KOPT-K1 (cell line): ENCODE results near the gene RASAL1.
"Not testable (repeated sequence)": the region's sequence is repeated elsewhere in the genome, so short reads cannot be mapped to it uniquely, and the experiment has no call there.

Source experiments
- H3K27ac ChIP-seq: fragments of 200-600 bp; sonication (generic); 2 replicates; pipeline ENCODE4 v1.5.1; 2016; ENCODE audit warnings: antibody characterized with exemption, mild to moderate bottlenecking, low read depth, low read length; ENCODE audit not compliant: poor library complexity, severe bottlenecking
- H3K36me3 ChIP-seq: fragments of 200-600 bp; sonication (generic); 2 replicates; pipeline ENCODE4 v1.5.1; 2017; ENCODE audit warnings: antibody characterized with exemption, mild to moderate bottlenecking, low read length, moderate library complexity; ENCODE audit not compliant: insufficient read depth
- H3K9me3 ChIP-seq: fragments of 200-600 bp; sonication (generic); 2 replicates; pipeline ENCODE4 v1.5.1; 2017; ENCODE audit warnings: antibody characterized with exemption, low read length, mild to moderate bottlenecking; ENCODE audit not compliant: insufficient read depth, poor library complexity, severe bottlenecking

RASAL1 gene

DNA sequence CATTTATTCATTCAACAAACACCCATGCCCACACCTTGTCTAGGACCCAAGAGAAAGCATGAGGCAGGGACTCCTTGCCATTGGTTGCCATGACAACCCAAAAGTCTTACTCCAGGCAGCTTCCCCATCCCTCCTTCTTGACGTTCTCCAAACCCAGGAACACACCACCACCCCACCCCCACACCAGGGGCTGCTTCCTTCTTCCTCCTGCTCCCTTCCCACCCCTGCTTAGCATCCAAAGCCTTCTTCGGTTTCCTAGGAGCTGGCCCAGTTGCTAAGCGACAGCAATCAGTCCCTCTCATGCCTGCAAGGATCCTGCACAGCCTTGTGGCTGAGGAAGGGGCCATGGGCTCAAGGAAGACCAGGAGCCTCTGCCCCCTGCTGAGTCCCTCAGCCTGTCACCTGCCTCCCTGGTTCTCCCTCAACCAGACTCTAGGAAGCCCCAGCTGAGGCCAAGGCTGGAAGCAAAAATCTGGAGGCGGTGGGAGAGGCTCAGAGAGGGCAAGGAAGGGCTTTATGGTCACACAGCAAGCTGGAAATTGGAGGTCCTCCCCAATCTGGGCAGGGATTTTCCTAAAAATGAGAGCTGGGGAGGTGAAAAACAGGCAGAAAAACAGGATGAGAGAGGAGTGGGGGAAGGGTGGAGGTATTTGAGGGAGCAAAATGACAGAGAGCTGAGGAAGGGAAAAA, 15.4 kb downstream of the RASAL1 start:
- H3K36me3 ChIP-seq: peaks cover 92% of the 10 kb centered on the region
- no peak overlapping the region for H3K27ac ChIP-seq

DNA sequence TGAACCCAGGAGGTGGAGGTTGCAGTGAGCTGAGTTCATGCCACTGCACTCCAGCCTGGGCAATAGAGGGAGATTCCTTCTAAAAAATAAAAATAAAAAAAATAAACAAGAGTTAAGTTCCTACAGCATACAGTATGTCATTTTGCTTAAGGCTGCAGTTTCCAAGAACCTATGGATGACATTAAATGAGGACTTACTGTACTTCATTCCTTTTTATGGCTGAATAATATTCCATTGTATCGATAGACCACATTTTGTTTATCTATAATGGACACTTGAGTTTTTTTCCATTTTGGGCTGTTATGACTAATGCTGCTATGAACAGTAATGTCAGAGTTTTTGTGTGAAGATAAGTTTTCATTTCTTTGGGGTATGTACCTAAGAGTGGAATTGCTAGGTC, 17.4 kb downstream of the RASAL1 start:
- no peak overlapping the region for H3K27ac ChIP-seq
- peaks cover 4% of the 10 kb centered on the region for H3K9me3 ChIP-seq
- peaks cover 92% of the 10 kb centered on the region for H3K36me3 ChIP-seq

More for the DNA sequence above, 15.4 kb downstream of the RASAL1 start:
- H3K9me3 ChIP-seq: peaks cover 13% of the 10 kb centered on the region

DNA sequence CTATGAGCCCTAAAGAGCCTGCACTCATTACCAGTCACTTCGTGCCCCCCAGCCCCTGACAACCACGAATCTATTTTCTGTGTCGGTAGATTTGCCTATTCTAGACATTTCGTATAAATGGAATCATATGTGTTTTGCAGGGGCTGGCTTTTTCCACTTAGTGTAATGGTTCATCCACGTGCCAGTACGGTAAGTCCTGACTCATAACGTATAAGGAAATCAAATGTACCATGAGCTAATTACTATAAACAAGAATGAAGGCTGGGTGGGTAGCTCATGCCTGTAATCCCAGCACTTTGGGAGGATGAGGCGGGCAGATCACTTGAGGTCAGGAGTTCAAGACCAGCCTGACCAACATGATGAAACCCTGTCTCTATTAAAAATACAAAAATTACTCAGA, 17.9 kb downstream of the RASAL1 start:
- not testable (repeated sequence) for H3K9me3 ChIP-seq, H3K27ac ChIP-seq
- H3K36me3 ChIP-seq: peaks cover 92% of the 10 kb centered on the region

DNA sequence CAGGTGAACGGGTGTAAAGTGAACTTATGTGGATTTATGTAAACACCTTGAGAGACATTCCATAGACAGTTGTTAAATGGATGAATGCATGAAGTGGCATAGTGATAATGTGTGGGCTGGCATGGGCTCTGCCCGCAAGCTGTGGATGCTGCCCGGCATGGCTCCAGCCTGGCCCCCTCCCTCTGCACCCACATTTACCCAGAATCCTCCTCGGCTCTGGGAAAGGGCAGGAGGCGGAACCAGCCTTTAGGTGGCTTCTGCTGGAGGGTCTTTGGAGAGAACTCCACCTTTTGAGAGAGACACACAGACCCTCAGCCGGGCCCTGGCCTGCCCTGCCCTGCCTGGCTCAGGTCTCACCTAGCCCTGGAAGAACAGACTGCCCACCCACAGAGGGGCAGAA, 18.7 kb downstream of the RASAL1 start:
- Histone ChIP-seq H3K27ac (no peak overlapping the region), H3K36me3 (peaks cover 93% of the 10 kb centered on the region)

DNA sequence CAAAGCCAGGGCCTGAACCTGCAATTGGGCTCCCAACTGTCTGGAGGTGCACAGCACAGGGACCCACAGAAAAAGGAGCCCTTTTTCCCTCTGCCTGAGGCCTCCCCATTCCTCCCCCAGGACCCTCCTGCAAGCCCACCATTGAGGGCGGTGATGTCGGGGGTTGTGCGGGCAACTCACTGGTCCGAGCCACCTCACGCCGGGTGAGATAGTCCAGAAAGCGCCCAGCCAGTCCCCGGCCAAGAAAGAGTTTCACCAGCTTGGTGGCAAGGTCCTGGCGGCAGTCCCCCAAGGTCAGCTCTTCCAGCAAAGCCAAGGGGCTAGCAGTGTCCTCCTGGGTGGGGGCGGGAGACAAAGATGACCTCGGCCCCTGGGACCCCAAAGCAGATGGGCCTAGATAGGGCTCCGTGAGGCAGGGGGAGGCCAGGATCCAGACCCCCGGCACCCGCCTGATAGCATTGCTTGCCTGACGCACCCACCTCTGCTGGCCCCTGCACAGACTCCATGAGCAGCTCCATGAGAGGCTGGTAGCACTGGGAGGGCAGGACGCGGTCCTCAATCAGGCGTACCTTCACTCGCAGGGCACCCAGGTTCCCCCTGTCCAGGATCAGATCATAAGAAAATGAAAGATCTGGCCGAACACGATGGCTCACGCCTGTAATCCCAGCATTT, 20.0 kb downstream of the RASAL1 start:
- H3K27ac ChIP-seq: no peak overlapping the region
- H3K9me3 ChIP-seq: no peaks in the 10 kb centered on the region
- H3K36me3 ChIP-seq: peaks cover 97% of the 10 kb centered on the region

More for the DNA sequence above, 18.7 kb downstream of the RASAL1 start:
- H3K9me3 ChIP-seq: no peaks in the 10 kb centered on the region

DNA sequence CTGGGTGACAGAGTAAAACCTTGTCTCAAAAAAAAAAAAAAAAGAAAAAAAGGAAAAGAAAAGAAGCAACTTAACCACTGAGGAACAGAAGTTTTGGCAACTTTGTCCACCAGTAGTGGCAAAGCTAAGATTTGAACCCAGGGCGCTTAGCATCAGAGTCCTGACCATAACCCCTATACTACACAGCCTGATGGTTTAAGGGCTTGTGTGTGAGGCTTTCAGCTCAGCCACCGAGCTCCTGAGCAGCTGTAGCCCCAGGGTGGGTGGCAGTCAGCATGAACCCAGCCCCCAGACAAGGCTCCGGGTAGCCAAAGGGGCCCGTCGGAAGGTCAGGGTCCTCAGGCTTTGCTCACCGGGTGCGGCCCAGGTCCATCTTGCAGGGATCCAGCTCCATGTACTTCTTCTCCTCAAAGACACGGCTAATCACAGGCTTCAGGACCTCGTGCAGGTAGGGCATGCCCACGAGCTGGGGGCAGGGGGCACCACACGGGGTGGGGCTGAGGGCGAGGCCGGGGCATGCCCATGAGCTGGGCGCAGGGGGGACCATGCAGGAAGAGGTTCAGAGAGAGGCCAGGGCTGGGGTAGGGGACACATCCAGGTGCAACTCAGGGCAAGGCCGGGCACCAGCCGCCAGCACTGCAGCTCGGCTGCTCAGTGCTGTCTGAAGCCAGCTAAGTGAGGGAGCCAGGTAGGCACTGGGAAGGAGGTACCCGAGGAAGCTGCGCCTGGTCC, 20.9 kb downstream of the RASAL1 start:
- Histone ChIP-seq H3K36me3 (peaks cover 98% of the 10 kb centered on the region), H3K27ac (no peak overlapping the region), H3K9me3 (no peaks in the 10 kb centered on the region)

DNA sequence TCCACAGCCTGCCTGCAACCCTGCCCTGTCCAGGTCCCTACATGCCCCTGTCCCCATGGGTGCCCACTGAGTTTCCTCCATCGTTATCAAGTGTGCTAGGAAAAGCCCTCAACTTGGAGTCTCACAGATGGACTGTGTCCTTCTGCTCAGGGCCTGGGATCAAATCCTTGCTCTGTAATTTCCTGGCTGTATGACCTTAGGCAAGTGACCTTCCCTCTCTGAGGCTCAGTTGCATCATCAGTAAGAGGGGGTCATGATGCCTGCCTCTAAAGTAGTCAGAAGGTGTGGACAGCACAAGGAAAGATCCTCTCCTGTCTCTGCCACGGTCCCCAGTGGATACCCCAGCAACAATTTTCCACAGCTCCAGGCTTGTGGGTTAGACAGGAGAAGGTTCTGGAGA, 22.2 kb downstream of the RASAL1 start:
- Histone ChIP-seq H3K27ac (no peak overlapping the region), H3K9me3 (no peaks in the 10 kb centered on the region), H3K36me3 (peaks cover 96% of the 10 kb centered on the region)

DNA sequence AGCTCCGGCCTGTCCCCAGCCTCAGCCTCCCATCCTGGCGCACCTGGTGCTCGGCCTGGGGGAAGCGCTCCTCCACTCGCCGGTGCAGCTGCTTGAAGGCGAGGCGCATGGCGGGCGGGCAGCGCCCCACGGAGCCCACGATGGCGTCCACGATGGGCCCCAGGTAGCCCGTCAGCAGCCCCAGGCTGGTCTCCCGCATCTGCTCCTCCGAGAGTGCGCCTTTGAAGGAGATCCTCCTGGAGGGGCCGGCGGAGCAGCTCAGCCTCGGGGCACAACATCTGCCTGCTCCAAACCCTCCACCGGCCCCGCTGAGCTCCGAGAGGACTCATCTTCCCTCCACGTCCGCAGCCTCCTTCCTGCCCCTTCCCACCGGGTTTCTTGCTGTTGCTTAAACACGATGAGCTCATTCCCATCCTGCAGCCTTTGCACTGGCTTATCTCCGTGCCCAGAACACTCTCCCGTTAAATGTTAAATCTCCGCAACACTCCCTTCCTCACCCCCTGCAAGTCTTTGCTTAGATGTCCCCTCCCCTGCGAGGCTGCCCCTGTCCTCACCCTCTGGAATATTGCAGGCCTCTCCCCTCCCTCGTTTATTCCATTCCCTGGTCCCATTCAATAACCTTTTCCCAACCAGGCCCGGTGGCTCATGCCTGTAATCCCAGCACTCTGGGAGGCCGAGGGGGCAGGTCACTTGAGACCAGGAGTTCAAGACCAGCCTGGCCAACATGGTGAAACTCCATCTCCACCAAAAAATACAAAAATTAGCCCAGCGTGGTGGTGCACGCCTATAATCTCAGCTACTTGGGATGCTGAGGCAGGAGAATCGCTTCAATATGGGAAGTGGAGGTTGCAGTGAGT, 23.3 kb downstream of the RASAL1 start:
- no peak overlapping the region for H3K27ac ChIP-seq
- no peaks in the 10 kb centered on the region for H3K9me3 ChIP-seq
- peaks cover 97% of the 10 kb centered on the region for H3K36me3 ChIP-seq

DNA sequence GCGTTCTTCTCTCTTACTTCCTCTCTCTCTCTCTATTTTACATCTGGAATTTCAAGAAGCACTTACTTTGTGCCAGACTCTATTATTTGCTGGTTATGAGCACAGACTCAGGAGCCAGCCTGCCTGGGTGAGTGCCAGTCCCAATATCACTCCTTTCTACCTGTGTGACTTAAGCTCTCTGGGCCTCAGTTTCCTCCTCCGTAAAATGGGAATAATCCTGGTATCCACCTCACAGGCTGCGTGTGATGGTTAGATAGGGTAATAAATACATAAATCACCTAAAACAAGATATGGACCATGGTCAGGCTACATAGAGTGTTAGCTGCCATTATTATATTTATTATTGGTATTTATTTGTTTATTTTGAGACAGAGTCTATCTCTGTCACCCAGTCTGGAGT, 24.3 kb downstream of the RASAL1 start:
- H3K9me3 ChIP-seq: no peaks in the 10 kb centered on the region
- peaks cover 97% of the 10 kb centered on the region for H3K36me3 ChIP-seq
- no peak overlapping the region for H3K27ac ChIP-seq

DNA sequence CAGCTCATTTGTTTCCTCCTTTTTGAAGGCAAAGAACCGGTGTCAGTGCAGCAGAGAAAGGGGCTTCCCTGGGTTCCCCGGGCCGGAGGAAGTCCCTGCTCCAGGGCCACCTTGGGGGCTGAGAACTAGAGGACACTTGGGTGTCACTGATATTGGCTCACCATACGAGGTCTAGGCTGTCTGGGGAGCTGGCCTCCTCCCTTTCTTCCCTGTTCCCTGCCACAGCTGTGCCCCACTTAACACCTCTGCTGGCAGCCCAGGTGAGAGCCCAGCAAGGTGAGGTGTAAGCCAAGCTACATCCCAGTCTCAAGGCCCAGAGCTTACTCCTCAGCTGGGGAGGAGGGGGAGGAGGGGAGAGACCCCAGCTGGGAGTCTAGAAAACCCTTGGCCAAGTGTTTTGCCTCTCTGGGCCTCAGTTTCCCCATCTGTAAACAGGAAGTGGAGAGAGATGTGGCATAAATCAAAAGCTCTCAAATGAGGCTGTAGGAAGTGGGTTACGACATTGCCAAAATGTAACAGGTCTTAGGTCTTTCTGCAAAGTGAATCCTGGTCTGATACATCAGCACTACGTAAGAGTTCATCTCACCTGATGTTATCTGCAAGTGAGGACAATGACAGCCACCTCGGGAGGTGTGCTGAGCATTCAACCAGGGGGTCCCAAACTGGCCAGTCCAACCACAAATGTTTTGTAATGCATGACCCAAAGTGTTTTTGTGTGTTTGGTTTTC, 25.5 kb downstream of the RASAL1 start:
- Histone ChIP-seq H3K36me3 (peaks cover 98% of the 10 kb centered on the region), H3K27ac (no peak overlapping the region), H3K9me3 (no peaks in the 10 kb centered on the region)

DNA sequence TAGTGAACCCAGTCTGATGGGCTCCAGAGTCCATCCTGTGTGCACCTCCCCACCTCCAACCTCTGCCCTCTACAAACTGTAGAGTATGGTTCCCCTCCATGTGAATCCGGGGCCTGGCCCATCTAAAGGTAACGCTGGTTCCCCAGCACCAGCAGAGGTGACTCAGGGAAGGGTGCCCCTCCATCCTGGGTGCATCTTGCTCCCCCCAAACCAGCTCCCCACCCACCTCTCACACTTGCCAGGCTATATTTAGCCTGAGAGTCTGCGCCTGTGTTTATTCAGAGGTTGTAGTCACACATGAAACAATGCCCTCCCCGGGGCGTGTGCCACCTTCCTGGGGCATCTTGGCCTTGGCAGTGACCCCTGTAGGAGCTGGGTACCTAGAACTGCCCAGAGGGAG, 26.2 kb downstream of the RASAL1 start:
- no peak overlapping the region for H3K27ac ChIP-seq
- peaks cover 97% of the 10 kb centered on the region for H3K36me3 ChIP-seq
- no peaks in the 10 kb centered on the region for H3K9me3 ChIP-seq

DNA sequence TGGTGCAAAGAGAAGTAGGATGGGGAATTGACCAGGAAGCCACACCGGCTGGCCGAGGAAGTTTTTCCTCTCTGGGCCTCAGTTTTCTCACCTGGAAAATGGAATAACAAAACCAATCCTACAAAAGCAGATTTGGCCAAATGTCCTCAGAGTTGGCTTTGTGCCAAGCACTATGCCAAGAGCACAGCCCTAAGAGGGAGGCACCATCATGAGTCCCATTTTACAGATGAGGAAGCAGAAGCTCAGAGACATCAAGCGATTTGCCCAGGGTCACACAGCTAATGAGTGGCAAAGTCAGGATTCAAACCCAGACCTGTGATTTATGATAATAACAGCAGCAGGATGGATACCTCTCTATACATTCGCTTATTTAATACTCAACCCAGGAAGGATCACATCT, 27.3 kb downstream of the RASAL1 start:
- H3K27ac ChIP-seq: no peak overlapping the region
- H3K9me3 ChIP-seq: no peaks in the 10 kb centered on the region
- peaks cover 95% of the 10 kb centered on the region for H3K36me3 ChIP-seq

DNA sequence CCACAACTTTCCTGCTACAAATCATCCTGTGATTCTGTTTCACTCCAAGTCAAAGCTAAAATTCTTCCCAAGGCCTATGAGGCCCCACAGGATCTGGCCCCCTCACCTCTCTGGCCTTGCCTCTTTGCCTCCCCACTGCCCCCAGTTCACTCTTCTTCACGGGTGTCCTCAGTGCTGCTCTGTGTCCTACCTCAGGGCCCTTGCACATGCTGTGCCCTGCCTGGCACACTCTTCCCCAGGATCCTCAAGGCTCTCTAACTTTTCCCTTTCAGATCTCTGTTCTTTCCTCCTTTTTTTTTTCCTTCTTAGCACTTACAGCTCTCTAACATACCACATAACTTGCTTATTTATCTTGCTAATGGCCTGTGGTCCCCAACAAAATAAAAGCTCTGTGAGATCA, 29.2 kb downstream of the RASAL1 start:
- Histone ChIP-seq H3K9me3 (no peaks in the 10 kb centered on the region), H3K36me3 (peaks cover 81% of the 10 kb centered on the region), H3K27ac (no peak overlapping the region)

DNA sequence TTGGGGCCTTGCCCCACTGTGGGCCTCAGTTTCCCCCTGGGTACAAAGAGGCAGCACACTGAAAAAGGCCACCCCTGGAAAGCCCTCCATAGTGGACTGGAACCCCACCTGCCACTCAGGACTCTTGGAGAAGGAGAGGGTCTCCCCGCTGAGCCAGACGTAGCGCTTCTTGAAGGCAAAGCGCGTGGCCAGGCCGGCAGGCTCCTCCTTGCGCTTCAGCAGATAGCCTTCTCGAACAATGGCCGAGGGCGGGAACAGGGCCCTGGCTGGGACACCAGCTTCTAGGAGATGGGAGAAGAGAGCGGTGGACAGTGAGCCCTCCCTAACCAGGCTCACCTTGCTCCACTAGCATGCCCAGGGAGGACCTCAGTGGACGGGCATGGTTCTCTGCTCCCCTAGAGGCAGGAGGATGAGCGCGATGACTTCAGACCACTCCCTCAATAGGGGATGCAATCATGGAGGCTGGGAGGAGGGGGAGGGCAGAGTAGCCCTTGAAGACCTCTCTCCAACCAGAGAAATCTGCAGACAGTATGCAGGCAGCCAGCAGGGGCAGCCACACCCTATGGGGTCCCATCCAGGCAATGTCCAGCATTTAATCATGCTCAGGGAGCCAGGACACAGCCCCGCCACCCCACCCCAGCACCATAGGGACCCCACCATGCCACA, 29.8 kb downstream of the RASAL1 start:
- H3K27ac ChIP-seq: no peak overlapping the region
- peaks cover 79% of the 10 kb centered on the region for H3K36me3 ChIP-seq

More for the DNA sequence above, 29.8 kb downstream of the RASAL1 start:
- no peaks in the 10 kb centered on the region for H3K9me3 ChIP-seq
